Natural killer cell (primary cell): ENCODE measurements around the gene SPA17. TPM values are rescaled to one million over a fixed set of nuclear protein-coding genes. Genes with fewer than 3 reads are reported as not detected.

Source experiments
- ATAC-seq, 3 donors: fragments of 150-1000 bp in 2 of 3; fragments of 200-7000 bp in 1 of 3; cut with Tn5 transposase; 1 replicate in 1 of 3; 2 replicates in 2 of 3; pipeline ENCODE4 v1.10.0; 2021; ENCODE audit warnings: mild to moderate bottlenecking in 2 of 3, moderate library complexity in 2 of 3
- DNase-seq, 2 donors: peaks; one replicate each; pipeline versions ENCODE4 v3.0.0 to v3.0.0-alpha.2; 2013 to 2021; ENCODE audit warnings: mixed read lengths in 1 of 2
- H3K27ac ChIP-seq: one replicate; pipeline ENCODE4 v1.5.1; 2013; ENCODE audit warnings: mild to moderate bottlenecking, low read length
- H3K27me3 ChIP-seq: one replicate; pipeline ENCODE4 v1.6.1; 2013; ENCODE audit warnings: low read length; ENCODE audit not compliant: control insufficient read depth, insufficient read depth
- H3K36me3 ChIP-seq: one replicate; pipeline ENCODE4 v1.6.1; 2013; ENCODE audit warnings: low read length; ENCODE audit not compliant: control insufficient read depth, insufficient read depth
- H3K4me1 ChIP-seq: one replicate; pipeline ENCODE4 v1.6.1; 2013; ENCODE audit warnings: low read length; ENCODE audit not compliant: control insufficient read depth, insufficient read depth
- H3K4me3 ChIP-seq: one replicate; pipeline ENCODE4 v1.5.1; 2013; ENCODE audit warnings: low read length
- H3K9me3 ChIP-seq: one replicate; pipeline ENCODE4 v1.6.1; 2013; ENCODE audit warnings: low read length; ENCODE audit not compliant: control insufficient read depth, insufficient read depth
- H3K27ac Mint-ChIP-seq, 2 donors: one replicate each; pipeline ENCODE4 v1.8.0; 2022; ENCODE audit warnings: mild to moderate bottlenecking in 2 of 2, mixed read lengths in 2 of 2, moderate library complexity in 1 of 2
- H3K27me3 Mint-ChIP-seq, 2 donors: one replicate each; pipeline ENCODE4 v1.8.0; 2022; ENCODE audit warnings: low read depth in 2 of 2, mixed read lengths in 2 of 2
- H3K36me3 Mint-ChIP-seq: one replicate; pipeline ENCODE4 v1.8.0; 2022; ENCODE audit warnings: mixed read lengths
- H3K4me1 Mint-ChIP-seq, 2 donors: one replicate each; pipeline ENCODE4 v1.8.0; 2022; ENCODE audit warnings: mixed read lengths in 2 of 2
- H3K4me3 Mint-ChIP-seq: one replicate; pipeline ENCODE4 v1.8.0; 2022; ENCODE audit warnings: mild to moderate bottlenecking, moderate library complexity, mixed read lengths
- H3K9me3 Mint-ChIP-seq, 2 donors: one replicate each; pipeline ENCODE4 v1.8.0; 2022; ENCODE audit warnings: mixed read lengths in 2 of 2
- CTCF ChIP-seq: fragments of 200-600 bp; IDR thresholded peaks from one replicate; pipeline ENCODE4 v1.8.0; 2022; ENCODE audit warnings: antibody characterized with exemption
- WGBS: methylation state at CpG from one replicate; pipeline ENCODE4 v1.1.7; 2013; ENCODE audit warnings: missing lambda C conversion rate; ENCODE audit not compliant: insufficient coverage; 5-methylcytosine and 5-hydroxymethylcytosine counted together
- intact Hi-C: fragments of 100-400 bp; cut with micrococcal nuclease; formaldehyde crosslinking; loops from one replicate; pipeline ENCODE4 v1.14.2; 2022
- total RNA-seq, 4 donors: library from RNA; stranded (reverse); fragments of 120-200 nt in 1 of 4; gene quantifications; one replicate each; pipeline versions ENCODE4 v1.2.3 to v1.2.4, GENCODE V29; 2013 to 2022

SPA17 gene
- total RNA-seq, 3 donors from 2014 or later (not counting 1 experiment from before 2014, with no cell fraction given) = 0.35 to 0.45 (median 0.35) TPM

- no peaks in the 10 kb centered on the region for H3K4me1 ChIP-seq
- Mint-ChIP-seq H3K36me3 (no peaks in the 10 kb centered on the region), H3K4me3 (no peak overlapping the region), H3K27ac (no peak overlapping the region), H3K9me3 (no peaks in the 10 kb centered on the region), H3K27me3 (peaks cover 0 to 7% of the 10 kb centered on the region in 2 donors), H3K4me1 (no peaks in the 10 kb centered on the region)
- no peak for DNase-seq
- 93% methylated on average over 2 of the region's 2 CpGs for WGBS
- no peak overlapping the region for H3K4me3 ChIP-seq
- intact Hi-C loops = no loop called here
- H3K36me3 ChIP-seq = no peaks in the 10 kb centered on the region
- ATAC-seq = no peak
- H3K27me3 ChIP-seq = no peaks in the 10 kb centered on the region
- no peak overlapping the region for H3K27ac ChIP-seq
- TF ChIP-seq CTCF = no peak
- H3K9me3 ChIP-seq = no peaks in the 10 kb centered on the region
Observed at GRCh38 chr11:124663861-124664260, 9.8 kb upstream of the SPA17 start.

GRCh38 chr11:124667601-124668000 lies 6.1 kb upstream of the SPA17 start:
- H3K36me3 Mint-ChIP-seq = no peaks in the 10 kb centered on the region
- Histone ChIP-seq H3K36me3 (no peaks in the 10 kb centered on the region), H3K4me3 (no peak overlapping the region), H3K9me3 (no peaks in the 10 kb centered on the region), H3K27me3 (no peaks in the 10 kb centered on the region), H3K27ac (no peak overlapping the region), H3K4me1 (peaks cover 7% of the 10 kb centered on the region)
- intact Hi-C loops = no loop called here
- H3K27me3 Mint-ChIP-seq = no peaks in the 10 kb centered on the region
- no peaks in the 10 kb centered on the region for H3K9me3 Mint-ChIP-seq
- WGBS = 94% methylated on average over 3 of the region's 3 CpGs
- H3K4me3 Mint-ChIP-seq = no peak overlapping the region
- TF ChIP-seq CTCF = no peak
- DNase-seq (no peak), ATAC-seq (no peak)
- H3K27ac Mint-ChIP-seq = no peak overlapping the region
- H3K4me1 Mint-ChIP-seq = peaks cover 1 to 2% of the 10 kb centered on the region in 2 donors

- no peak overlapping the region for H3K27ac ChIP-seq
- WGBS = 35% methylated on average over 8 of the region's 8 CpGs
- intact Hi-C loops = loop anchor here (1.0 kb wide), 3 partner anchors 94 to 168 kb away; no protein-coding TSS in a partner anchor
- Mint-ChIP-seq H3K4me1 (peaks cover 12 to 15% of the 10 kb centered on the region in 2 donors), H3K9me3 (no peaks in the 10 kb centered on the region), H3K27ac (no peak overlapping the region), H3K4me3 (no peak overlapping the region), H3K27me3 (no peaks in the 10 kb centered on the region), H3K36me3 (no peaks in the 10 kb centered on the region)
- no peaks in the 10 kb centered on the region for H3K27me3 ChIP-seq
- TF ChIP-seq CTCF = peak; percentile 93
- DNase-seq (peak in 1 of 2 donors; percentile 81), ATAC-seq (peak in 2 of 3 donors; percentile 29 to 33)
- no peaks in the 10 kb centered on the region for H3K36me3 ChIP-seq
- H3K9me3 ChIP-seq = no peaks in the 10 kb centered on the region
- H3K4me1 ChIP-seq = peaks cover 18% of the 10 kb centered on the region
- no peak overlapping the region for H3K4me3 ChIP-seq
Observed at GRCh38 chr11:124669193-124669592, 4.5 kb upstream of the SPA17 start.

- Histone ChIP-seq H3K9me3 (no peaks in the 10 kb centered on the region), H3K27me3 (no peaks in the 10 kb centered on the region), H3K27ac (no peak overlapping the region), H3K4me1 (peaks cover 22% of the 10 kb centered on the region), H3K4me3 (no peak overlapping the region), H3K36me3 (no peaks in the 10 kb centered on the region)
- Mint-ChIP-seq H3K9me3 (no peaks in the 10 kb centered on the region), H3K27ac (no peak overlapping the region), H3K4me1 (peaks cover 16 to 23% of the 10 kb centered on the region in 2 donors), H3K36me3 (no peaks in the 10 kb centered on the region), H3K4me3 (no peak overlapping the region), H3K27me3 (no peaks in the 10 kb centered on the region)
- DNase-seq = peak in 1 of 2 donors; percentile 78
- TF ChIP-seq CTCF = no peak
- ATAC-seq = no peak
- 15% methylated on average over 3 of the region's 3 CpGs for WGBS
- intact Hi-C loops = no loop called here
Observed at GRCh38 chr11:124670732-124671131, 3.0 kb upstream of the SPA17 start.
